ENCODE results near the gene FMN2.

DNA sequence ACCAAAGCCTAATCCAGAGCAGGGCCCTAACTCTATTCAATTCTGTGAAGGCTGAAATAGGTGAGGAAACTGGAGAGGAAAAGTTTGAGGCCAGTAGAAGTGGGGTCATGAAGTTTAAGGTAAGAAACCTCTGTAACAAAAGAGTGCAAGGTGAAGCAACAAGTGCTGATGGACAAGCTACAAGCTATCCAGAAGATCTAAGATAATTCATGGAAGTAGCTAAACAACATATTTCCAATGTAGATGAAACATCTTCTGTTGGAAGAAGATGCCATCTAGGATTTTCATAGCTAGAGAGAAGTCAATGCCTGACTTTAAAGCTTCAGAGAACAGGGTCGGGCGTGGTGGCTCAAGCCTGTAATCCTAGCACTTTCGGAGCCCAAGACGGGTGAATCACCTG is 302.7 kb downstream of the FMN2 start:
- TF ChIP-seq CTCF (conservative IDR thresholded peaks at IDR 0.05) (no peak), ZFX (IDR thresholded peaks at IDR 0.05) (no peak)
